Naive thymus-derived CD8-positive, alpha-beta T cell (primary cell): ENCODE measurements around the gene HDLBP. TPM values are rescaled to one million over a fixed set of nuclear protein-coding genes. Genes with fewer than 3 reads are reported as not detected.

ENCODE experiments used
- ATAC-seq, 2 donors: fragments of 150-1000 bp; cut with Tn5 transposase in 1 of 2; sonication (Bioruptor Pico), chemical (Tn5 transposase) in 1 of 2; 1 replicate in 1 of 2; 2 replicates in 1 of 2; pipeline ENCODE4 v1.10.0; 2021; ENCODE audit warnings: mild to moderate bottlenecking in 2 of 2, moderate library complexity in 2 of 2
- POLR2A ChIA-PET: fragments of 350-600 bp; sonication (Branson Sonifier 250); formaldehyde crosslinking; loops from one replicate; lab custom pipeline; 2021; ENCODE audit warnings: antibody characterized with exemption; lab: Charles Lee
- DNase-seq, 10 donors: peaks; one replicate each; pipeline versions ENCODE4 v3.0.0 to v3.0.0-alpha.2; 2020 to 2022
- H3K27ac Mint-ChIP-seq, 10 donors: one replicate each; pipeline ENCODE4 v1.8.0; 2020 to 2022; ENCODE audit warnings: mild to moderate bottlenecking in 10 of 10, mixed read lengths in 10 of 10, moderate library complexity in 4 of 10, inconsistent platforms in 1 of 10
- H3K27me3 Mint-ChIP-seq, 5 donors: one replicate each; pipeline ENCODE4 v1.8.0; 2021 to 2022; ENCODE audit warnings: mixed read lengths in 5 of 5
- H3K36me3 Mint-ChIP-seq, 3 donors: one replicate each; pipeline ENCODE4 v1.8.0; 2020 to 2022; ENCODE audit warnings: mixed read lengths in 3 of 3, mild to moderate bottlenecking in 2 of 3, inconsistent platforms in 1 of 3
- H3K4me1 Mint-ChIP-seq, 4 donors: one replicate each; pipeline ENCODE4 v1.8.0; 2021 to 2022; ENCODE audit warnings: mixed read lengths in 4 of 4
- H3K4me3 Mint-ChIP-seq, 10 donors: one replicate each; pipeline ENCODE4 v1.8.0; 2020 to 2022; ENCODE audit warnings: mild to moderate bottlenecking in 10 of 10, mixed read lengths in 10 of 10, moderate library complexity in 6 of 10, inconsistent platforms in 1 of 10
- H3K9me3 Mint-ChIP-seq, 9 donors: one replicate each; pipeline ENCODE4 v1.8.0; 2020 to 2022; ENCODE audit warnings: mixed read lengths in 9 of 9, mild to moderate bottlenecking in 3 of 9, inconsistent platforms in 1 of 9, moderate library complexity in 1 of 9
- polyA plus RNA-seq, 3 donors: library from polyadenylated mRNA; unstranded; fragments of 300-500 nt; fragmentation: Illumina TruSeq; gene quantifications; one replicate each; pipeline ENCODE4 v1.2.3, GENCODE V29; 2021
- total RNA-seq, 8 experiments: library from RNA in 2 of 8; stranded (reverse) in 2 of 8; gene quantifications; one replicate each; pipeline ENCODE4 v1.2.3 and lab custom pipeline; 2021 to 2026

Gene HDLBP
- total and polyA plus RNA-seq, 5 experiments from 2014 or later, result 32.2 to 148 (median 71.1) TPM

- Mint-ChIP-seq H3K27ac (peak overlapping the region in 1 of 10 donors; percentile 17), H3K4me1 (peaks cover 6 to 11% (median 8%) of the 10 kb centered on the region in 4 donors), H3K9me3 (no peaks in the 10 kb centered on the region), H3K36me3 (peaks cover 7 to 55% (median 12%) of the 10 kb centered on the region in 3 donors), H3K4me3 (no peak overlapping the region), H3K27me3 (no peaks in the 10 kb centered on the region)
- POLR2A ChIA-PET, result no interaction called here
- no peak for ATAC-seq
- DNase-seq, result no peak
These were observed 36.8 kb upstream of the HDLBP start for GRCh38 chr2:241352227-241352626.

- peaks cover under 1 to 5% (median 4%) of the 10 kb centered on the region in 4 donors for H3K4me1 Mint-ChIP-seq
- peaks cover 7 to 60% (median 12%) of the 10 kb centered on the region in 3 donors for H3K36me3 Mint-ChIP-seq
- no peaks in the 10 kb centered on the region for H3K9me3 Mint-ChIP-seq
- DNase-seq, result no peak
- no peak overlapping the region for H3K27ac Mint-ChIP-seq
- ATAC-seq, result no peak
- H3K4me3 Mint-ChIP-seq, result no peak overlapping the region
- POLR2A ChIA-PET, result no interaction called here
- H3K27me3 Mint-ChIP-seq, result no peaks in the 10 kb centered on the region
These were observed 36.2 kb upstream of the HDLBP start for GRCh38 chr2:241351640-241352031.

- Mint-ChIP-seq H3K36me3 (peaks cover 7 to 65% (median 12%) of the 10 kb centered on the region in 3 donors), H3K27me3 (no peaks in the 10 kb centered on the region), H3K4me3 (no peak overlapping the region), H3K9me3 (no peaks in the 10 kb centered on the region), H3K4me1 (peaks cover 0 to 5% (median 2%) of the 10 kb centered on the region in 4 donors), H3K27ac (peak overlapping the region in 4 of 10 donors; percentile 21 to 75 (median 54))
- DNase-seq (no peak), ATAC-seq (no peak)
- POLR2A ChIA-PET, result no interaction called here
These were observed 35.6 kb upstream of the HDLBP start for GRCh38 chr2:241350878-241351639.

DNA sequence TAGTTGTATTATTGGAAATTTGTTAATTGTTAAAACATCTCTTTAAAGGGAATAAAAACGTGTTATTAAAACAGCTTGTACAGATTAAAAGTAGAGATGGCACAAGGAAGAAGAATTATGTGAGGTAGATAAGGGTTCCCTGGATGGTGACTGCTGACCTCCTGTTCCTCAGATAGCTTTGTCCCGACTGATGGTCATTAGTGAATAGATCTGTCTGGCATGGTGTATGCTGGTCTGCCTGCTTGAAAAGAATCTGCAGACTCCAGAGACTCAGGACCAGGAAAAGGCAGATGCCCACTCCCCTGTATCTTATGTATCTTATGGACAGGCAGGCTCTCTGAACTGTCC lies 35.0 kb upstream of the HDLBP start:
- Mint-ChIP-seq H3K9me3 (no peaks in the 10 kb centered on the region), H3K27me3 (no peaks in the 10 kb centered on the region), H3K4me1 (peaks cover 0 to 3% (median 2%) of the 10 kb centered on the region in 4 donors), H3K27ac (peak overlapping the region in 2 of 10 donors; percentile 16 to 69), H3K4me3 (no peak overlapping the region), H3K36me3 (peaks cover 7 to 71% (median 15%) of the 10 kb centered on the region in 3 donors)
- ATAC-seq (no peak), DNase-seq (no peak)
- POLR2A ChIA-PET, result no interaction called here

- ATAC-seq (no peak), DNase-seq (no peak)
- POLR2A ChIA-PET, result no interaction called here
- Mint-ChIP-seq H3K36me3 (peaks cover 7 to 77% (median 15%) of the 10 kb centered on the region in 3 donors), H3K4me3 (no peak overlapping the region), H3K27me3 (no peaks in the 10 kb centered on the region), H3K4me1 (peaks cover 0 to 3% (median 1%) of the 10 kb centered on the region in 4 donors), H3K27ac (no peak overlapping the region), H3K9me3 (no peaks in the 10 kb centered on the region)
These were observed 34.5 kb upstream of the HDLBP start for GRCh38 chr2:241349941-241350340.

DNA sequence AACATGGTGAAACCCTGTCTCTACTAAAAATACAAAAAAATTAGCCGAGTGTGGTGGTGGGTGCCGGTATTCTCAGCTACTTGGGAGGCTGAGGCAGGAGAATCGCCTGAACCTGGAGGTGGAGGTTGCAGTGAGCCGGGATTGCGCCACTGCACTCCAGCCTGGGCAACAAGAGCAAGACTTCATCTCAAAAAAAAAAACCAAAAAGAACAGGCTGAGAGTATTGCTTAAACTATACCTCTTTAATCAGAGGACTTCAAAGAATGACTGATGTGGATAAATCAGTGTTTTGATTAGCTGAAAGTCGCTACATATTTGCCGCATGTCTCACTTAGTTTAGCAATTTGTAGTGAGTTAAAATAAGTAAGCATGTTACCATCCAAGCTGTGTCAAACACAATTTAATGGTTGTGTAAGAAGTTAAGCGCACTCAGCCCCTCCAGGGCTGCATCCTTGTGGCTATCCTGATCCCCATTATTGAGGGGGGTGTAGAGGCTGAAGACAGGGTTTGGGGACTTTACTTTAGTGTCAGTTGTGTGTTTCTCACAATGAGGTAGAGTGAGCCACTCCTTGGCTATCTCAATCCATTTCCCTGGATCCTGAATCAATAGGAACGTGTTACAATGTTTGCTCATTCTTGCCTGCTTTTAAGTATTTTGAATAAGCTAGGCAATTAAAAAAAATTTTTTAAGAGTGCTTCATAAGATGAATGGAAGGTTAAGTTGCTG lies 29.6 kb upstream of the HDLBP start:
- Mint-ChIP-seq H3K9me3 (no peaks in the 10 kb centered on the region), H3K27me3 (no peaks in the 10 kb centered on the region), H3K27ac (no peak overlapping the region), H3K4me3 (no peak overlapping the region), H3K36me3 (peaks cover 0 to 89% (median 18%) of the 10 kb centered on the region in 3 donors), H3K4me1 (peaks cover 14 to 21% (median 18%) of the 10 kb centered on the region in 4 donors)
- POLR2A ChIA-PET, result interaction anchor here (0.7 kb wide), 1 partner anchor 433 kb away, joined by 3 read pairs; no protein-coding TSS in a partner anchor
- no peak for DNase-seq
- ATAC-seq, result no peak

DNA sequence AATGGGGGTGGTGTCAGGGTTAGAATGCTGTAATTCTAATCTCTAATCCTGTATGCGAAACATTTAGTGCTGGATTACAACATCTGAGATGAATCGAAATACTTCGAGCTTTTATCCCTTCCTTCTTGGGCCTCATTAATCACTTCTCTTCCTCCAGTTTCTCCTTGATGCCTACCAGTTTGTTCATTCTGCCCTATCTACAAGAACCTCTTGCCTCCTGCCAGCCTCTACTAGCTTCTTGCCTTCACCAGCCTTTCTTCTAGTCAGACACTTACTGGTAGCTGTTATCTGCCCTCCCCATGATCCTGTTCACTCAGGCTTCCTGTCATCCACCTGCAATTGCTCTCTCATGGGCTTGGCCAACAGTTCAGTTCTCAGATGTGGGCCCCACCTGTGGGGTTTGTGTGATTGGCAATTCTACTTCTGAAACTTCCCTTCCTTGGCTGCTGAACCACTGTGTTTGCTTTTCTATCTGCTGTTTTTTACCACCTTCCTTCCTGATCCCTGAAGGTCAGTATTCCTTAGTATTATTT lies 25.2 kb upstream of the HDLBP start:
- DNase-seq (peak in 5 of 10 donors; percentile 14 to 52 (median 28)), ATAC-seq (peak; percentile 74 to 96)
- Mint-ChIP-seq H3K4me3 (peak overlapping the region in 7 of 10 donors; percentile 7 to 67 (median 27)), H3K9me3 (no peaks in the 10 kb centered on the region), H3K4me1 (peaks cover 20 to 34% (median 29%) of the 10 kb centered on the region in 4 donors), H3K27me3 (no peaks in the 10 kb centered on the region), H3K27ac (peak overlapping the region; percentile 18 to 92 (median 54)), H3K36me3 (peaks cover 4 to 89% (median 18%) of the 10 kb centered on the region in 3 donors)
- POLR2A ChIA-PET, result interaction anchor here (0.6 to 1.7 kb wide), 2 partner anchors 14 to 25 kb away, joined by 4 to 8 read pairs; partner anchors contain the start of genes HDLBP and SEPTIN2

- Mint-ChIP-seq H3K4me1 (peaks cover 20 to 34% (median 29%) of the 10 kb centered on the region in 4 donors), H3K36me3 (peaks cover 4 to 88% (median 19%) of the 10 kb centered on the region in 3 donors), H3K4me3 (peak overlapping the region in 1 of 10 donors; percentile 36), H3K27me3 (no peaks in the 10 kb centered on the region), H3K27ac (peak overlapping the region in 8 of 10 donors; percentile 18 to 92 (median 58)), H3K9me3 (no peaks in the 10 kb centered on the region)
- ATAC-seq (no peak), DNase-seq (no peak)
- POLR2A ChIA-PET, result interaction anchor here (0.6 to 1.7 kb wide), 2 partner anchors 13 to 24 kb away, joined by 4 to 8 read pairs; partner anchors contain the start of genes HDLBP and SEPTIN2
These were observed 24.6 kb upstream of the HDLBP start for GRCh38 chr2:241339839-241340630.

DNA sequence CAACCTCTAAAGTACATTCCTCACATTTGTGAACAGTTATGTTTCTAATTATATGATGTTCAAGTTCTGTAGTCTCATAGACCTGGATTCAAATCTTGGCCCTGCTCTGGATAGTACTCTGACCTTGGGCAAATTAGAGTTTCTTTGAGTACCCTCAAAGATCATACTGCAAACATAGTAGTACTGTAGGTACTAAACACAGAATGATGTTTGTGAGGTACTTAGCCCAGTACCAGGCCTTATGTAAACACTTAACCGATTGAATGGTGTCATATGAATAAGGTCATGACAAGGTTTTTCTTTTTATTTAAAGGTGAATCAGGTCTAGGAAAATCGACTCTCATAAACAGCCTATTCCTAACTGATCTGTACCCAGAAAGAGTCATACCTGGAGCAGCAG lies 19.3 kb upstream of the HDLBP start:
- Mint-ChIP-seq H3K27me3 (no peaks in the 10 kb centered on the region), H3K4me1 (peaks cover 6 to 17% (median 14%) of the 10 kb centered on the region in 4 donors), H3K27ac (peak overlapping the region in 1 of 10 donors; percentile 48), H3K9me3 (no peaks in the 10 kb centered on the region), H3K4me3 (no peak overlapping the region), H3K36me3 (peaks cover 4 to 80% (median 10%) of the 10 kb centered on the region in 3 donors)
- DNase-seq (no peak), ATAC-seq (no peak)
- POLR2A ChIA-PET, result no interaction called here

GRCh38 chr2:241330616-241330981 lies 15.1 kb upstream of the HDLBP start:
- POLR2A ChIA-PET, result interaction anchor here (1.0 kb wide), 1 partner anchor 16 kb away, joined by 3 read pairs; the partner anchor contains the start of gene HDLBP
- H3K9me3 Mint-ChIP-seq, result no peaks in the 10 kb centered on the region
- ATAC-seq (no peak), DNase-seq (no peak)
- peaks cover 0 to 14% (median 5%) of the 10 kb centered on the region in 4 donors for H3K4me1 Mint-ChIP-seq
- no peaks in the 10 kb centered on the region for H3K27me3 Mint-ChIP-seq
- peak overlapping the region in 1 of 10 donors; percentile 54 for H3K27ac Mint-ChIP-seq
- H3K4me3 Mint-ChIP-seq, result no peak overlapping the region
- peaks cover 0 to 74% (median 15%) of the 10 kb centered on the region in 3 donors for H3K36me3 Mint-ChIP-seq

DNA sequence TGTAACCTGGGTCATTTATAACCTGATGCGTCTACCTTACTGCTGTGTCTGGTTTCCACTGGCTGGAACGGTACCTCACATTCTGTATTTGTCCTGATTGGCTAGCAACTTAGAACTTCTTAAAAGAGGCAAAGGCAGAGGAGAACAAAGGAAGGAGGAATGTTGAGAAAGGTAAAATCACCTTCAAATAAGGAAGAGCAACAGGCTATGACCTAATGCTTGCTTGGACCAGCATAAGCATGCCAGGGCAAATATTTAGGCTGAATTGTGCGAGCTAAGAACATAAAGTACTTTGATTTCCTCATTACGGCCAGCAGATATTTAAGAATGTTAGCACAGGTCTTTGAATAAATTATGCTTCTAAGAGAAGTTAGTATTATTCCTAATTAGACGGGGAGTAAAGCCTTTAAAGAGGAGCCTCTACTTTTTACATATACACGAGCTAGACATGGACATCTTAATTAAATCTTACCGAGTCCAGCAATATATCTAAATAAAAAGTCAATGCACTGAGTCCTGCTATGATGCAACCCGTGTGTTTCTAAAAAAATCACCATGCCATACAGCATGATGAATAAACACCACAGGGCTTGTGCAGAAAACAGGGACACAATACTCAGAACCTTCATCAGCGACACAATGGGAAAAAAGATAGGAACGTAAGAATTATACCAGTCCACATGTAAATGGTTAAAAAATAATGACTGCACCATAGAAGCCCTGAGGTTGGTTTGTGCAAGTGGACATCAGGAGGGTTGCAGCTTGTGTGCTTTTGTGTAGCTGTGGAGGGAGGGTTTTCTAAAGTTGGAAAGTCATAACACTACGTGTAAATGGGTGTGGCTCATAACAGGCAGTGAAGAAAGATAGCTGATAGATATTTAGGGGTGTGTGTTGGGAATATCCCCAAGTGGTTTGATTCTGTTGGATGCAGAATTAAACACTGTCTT lies 14.5 kb upstream of the HDLBP start:
- H3K36me3 Mint-ChIP-seq, result peaks cover 0 to 75% (median 15%) of the 10 kb centered on the region in 3 donors
- H3K4me3 Mint-ChIP-seq, result no peak overlapping the region
- peaks cover 6 to 17% (median 10%) of the 10 kb centered on the region in 4 donors for H3K4me1 Mint-ChIP-seq
- H3K9me3 Mint-ChIP-seq, result no peaks in the 10 kb centered on the region
- ATAC-seq (no peak), DNase-seq (no peak)
- peak overlapping the region in 3 of 10 donors; percentile 32 to 54 (median 43) for H3K27ac Mint-ChIP-seq
- POLR2A ChIA-PET, result interaction anchor here (1.0 kb wide), 1 partner anchor 15 kb away, joined by 3 read pairs; the partner anchor contains the start of gene HDLBP
- H3K27me3 Mint-ChIP-seq, result no peaks in the 10 kb centered on the region
